ENCODE measurements around the gene NPAS2.

Gene NPAS2

DNA sequence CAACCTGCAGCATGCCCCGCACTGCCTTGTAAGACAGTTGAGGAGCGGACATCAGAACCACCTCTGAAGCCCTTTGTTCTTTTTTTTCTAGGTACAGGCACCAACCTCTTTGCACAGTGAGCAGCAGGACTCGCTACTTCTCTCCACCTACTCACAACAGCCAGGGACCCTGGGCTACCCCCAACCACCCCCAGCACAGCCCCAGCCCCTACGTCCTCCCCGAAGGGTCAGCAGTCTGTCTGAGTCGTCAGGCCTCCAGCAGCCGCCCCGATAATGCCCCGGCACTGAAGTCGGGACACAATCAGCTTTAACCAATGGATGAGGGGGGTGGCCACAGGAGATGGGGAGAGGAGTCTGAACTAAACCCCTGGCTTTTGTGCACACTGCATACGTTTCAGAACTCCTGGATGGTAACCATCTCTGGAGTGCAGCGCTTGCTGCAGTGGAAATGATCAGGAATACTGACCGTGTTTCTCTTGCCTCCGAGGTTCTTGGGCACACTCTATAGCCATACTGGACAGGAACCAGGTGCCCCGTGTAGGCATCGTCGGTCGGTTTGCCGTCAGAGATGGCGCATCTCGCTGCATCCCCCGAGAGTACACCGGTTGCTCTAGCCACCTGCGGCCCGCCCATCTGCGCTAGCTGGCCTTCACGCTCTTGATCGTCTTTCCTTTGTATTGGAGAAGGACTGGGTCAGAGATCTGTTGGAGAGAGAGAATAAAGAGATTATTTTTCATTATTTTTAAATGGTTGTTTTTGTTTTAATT lies 175.6 kb downstream of the NPAS2 start:
- DNase-seq, result no peak

DNA sequence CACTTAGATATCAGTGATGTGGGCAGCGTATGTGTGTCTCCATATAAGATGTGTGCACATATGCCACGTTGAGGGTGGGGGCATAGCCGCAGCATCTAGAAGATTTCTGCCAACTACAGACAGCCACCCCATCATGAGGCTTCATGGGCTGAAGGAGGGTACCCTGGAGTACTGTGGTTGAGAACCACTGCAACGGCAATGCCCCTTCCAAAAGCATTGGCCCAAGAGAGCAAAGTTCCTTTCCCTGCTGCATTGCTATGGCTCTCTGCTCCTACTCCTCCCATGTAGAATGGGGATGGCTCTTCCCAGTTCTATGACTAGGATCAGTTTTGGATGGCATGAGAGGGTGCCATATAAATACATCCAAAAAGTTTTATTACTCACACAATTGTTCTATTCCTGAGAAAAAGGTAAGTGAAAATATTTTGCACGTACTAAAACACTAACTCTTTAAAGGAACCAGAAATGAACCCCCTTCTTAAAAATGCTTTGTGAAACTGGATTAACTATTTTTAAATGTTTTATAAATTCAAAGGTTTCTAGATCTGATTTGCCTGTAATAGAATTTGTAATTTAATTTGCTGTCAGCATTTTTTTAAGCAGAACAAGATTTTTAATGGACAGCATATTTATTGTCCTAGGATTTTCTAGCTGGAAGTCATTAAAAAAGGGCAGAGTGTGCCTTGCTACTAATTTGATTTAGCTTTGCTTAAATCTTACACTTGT lies 177.7 kb downstream of the NPAS2 start:
- no peak for DNase-seq

DNA sequence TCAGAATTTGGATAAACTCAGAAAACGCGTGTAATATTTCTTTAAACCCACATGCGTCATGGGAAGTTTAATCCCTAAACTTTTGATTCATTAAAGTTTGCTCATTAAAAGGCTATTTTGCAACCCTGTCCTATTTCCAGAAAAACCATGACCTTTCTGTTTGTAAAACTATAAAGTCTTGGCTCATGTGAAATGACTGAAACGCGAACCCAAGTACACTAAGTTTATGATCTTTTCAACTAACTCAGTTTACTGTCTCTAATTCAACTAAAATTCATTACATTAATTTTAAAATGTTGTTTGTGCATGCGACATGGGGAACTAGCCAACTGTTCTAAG lies 178.3 kb downstream of the NPAS2 start:
- no peak for DNase-seq

DNA sequence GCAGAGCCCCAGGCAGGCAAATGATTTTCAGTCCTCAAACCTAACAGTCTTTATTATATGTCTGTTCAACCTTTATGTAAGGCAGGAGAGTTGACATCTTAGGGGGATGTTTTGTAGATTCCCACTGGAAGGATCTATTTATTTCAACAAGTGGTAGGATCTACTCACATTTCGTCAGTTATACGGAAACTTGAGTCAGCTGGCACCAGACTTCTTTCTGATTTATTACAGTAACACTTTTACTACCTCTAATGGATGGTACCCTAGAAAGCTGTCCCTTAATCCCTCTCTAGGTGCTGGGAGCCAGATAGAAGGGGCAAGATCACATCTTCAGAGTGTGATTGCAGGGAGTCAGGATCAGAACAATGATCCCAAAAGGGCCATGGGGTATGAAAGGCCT lies 180.1 kb downstream of the NPAS2 start:
- no peak for DNase-seq

DNA sequence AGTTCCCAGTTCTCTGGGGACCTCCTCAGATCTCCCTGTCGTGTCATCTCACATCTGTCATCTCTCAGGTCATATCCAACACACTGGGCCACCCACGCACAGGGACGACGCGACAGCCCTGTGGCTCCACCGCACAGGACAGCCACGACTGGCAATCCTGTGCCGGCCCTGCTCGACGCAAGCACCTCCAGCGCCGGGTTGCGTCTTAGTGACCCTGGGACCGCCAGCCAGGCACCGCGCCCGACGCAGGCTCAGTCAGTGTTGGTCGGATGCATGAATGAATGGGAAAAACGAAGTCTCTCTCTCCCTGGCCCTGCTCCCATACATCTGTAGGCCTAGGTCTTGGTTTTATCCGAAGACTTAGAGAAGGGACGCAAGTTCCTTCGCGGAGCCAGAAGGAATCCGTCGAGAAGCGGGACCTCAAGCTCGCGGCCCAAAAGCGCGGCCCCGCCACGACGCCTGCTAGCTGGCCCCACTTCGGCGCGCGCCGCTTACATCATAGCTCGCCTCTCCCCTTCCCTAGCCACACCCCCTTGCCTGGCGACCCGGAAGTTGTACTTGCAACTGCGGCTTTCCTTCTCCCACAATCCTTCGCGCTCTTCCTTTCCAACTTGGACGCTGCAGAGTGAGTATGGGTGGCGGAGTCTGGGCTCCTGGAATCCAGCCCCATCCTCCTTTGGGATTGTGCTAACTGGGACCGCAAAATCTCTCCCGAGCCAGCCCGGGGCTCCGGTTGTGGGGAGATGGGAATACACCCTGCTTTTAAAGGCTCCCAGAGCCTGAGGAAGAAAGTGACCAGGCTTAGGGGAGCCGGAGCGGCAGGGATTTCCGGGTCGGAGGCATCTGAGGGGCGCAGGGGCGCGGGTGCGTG lies 182.0 kb downstream of the NPAS2 start, which contains the start of gene RPL31:
TSS of gene RPL31 (plus strand) at position 599 of the 871 bp plus-strand sequence. CDS start 413 bp downstream, outside the sequence.
- DNase-seq, result peak; percentile 94

DNA sequence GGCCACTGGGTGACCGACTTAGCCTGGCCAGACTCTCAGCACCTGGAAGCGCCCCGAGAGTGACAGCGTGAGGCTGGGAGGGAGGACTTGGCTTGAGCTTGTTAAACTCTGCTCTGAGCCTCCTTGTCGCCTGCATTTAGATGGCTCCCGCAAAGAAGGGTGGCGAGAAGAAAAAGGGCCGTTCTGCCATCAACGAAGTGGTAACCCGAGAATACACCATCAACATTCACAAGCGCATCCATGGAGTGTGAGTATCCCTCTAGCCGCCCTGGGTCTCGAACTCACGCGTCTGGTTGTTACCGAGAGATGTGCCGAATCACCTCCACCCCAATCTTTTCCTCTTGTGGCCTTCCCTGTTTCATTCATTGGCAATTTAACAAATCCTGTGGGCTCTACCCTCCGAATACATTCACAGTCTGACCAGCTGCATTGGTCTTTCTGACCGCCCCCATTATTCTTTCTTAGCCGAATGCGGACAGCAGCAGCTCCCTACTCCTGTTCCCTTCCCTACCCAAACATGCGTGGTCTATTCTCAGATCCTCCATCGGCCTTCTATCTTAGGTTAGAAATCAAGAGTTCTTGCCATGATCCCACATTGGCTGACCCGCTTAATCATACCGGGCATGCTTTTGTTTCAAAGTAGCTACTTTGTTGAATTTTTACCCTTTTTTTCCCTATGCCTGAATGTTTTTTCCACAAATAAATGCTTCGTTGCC lies 182.8 kb downstream of the NPAS2 start:
- DNase-seq, result no peak

DNA sequence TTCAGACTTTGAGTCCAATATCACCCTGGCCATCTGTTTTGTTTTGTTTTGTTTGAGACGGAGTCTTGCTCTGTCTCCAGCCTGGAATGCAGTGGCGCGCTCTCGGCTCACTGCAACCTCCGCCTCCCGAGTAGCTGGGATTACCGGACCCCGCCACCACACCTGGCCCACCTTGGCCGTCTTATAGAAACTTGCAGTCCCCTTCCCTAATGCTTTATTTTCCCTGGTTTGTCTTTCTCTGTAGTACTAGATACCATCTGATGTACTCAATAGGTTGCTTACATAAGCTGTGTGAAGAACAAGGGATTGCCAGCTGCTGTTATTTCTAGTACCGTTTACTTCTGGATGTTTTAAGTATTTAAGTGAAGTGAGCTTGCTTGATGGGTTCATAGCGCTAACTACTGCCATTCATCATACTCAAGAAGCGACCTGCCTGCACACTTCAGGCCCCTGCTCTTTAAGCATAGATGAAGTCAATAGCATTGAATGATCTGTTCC lies 183.4 kb downstream of the NPAS2 start:
- no peak for DNase-seq

DNA sequence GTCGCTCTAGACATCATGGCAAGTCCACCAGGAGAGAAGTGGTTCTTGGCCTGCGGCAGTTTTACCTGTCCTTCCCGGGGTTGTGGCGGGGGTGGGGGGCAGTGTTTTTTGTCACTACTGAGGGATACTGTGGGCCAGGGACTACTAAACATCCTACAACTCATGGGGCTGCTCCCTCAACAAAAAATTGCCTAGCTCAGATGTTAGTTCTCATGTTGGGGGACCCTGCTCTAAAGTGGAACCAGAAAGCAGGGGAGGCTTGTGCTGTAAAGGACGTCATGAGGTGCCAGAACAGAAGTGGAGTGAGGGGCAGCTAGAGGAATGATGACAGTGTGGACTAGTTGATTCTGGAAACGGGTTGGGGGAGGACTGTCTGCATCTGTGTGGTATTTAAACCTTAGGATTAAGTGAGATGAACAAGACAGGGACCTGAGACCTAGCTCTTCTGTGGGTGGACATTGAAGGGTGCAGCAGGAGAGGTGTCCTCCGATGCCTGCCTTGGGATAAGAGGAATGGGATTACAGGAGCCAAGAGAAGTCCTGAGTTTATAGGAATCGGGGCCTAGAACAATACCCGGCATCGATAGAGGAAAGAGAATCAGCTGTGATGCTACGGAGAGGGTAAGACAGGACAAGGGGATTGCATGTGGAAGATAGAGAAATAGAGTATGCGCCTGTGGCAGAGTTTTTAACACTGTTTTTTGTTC lies 184.8 kb downstream of the NPAS2 start:
- DNase-seq, result no peak

DNA sequence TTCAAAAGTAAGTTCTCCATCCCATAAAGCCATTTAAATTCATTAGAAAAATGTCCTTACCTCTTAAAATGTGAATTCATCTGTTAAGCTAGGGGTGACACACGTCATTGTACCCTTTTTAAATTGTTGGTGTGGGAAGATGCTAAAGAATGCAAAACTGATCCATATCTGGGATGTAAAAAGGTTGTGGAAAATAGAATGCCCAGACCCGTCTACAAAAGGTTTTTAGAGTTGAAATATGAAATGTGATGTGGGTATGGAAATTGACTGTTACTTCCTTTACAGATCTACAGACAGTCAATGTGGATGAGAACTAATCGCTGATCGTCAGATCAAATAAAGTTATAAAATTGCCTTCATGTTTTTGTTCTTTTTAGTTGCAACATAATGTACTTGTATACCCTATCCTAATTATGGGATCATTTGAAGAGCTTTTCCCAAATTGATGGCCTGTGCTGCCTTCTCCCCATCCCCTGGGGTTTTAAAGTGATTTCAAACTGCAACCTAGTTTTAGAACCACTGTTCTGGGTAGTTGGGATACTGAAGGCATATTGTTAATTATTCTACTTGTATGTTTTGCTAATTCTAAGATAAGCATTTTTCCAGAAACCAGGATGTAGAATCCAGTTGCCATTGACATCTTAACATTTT lies 186.3 kb downstream of the NPAS2 start:
- DNase-seq, result no peak

DNA sequence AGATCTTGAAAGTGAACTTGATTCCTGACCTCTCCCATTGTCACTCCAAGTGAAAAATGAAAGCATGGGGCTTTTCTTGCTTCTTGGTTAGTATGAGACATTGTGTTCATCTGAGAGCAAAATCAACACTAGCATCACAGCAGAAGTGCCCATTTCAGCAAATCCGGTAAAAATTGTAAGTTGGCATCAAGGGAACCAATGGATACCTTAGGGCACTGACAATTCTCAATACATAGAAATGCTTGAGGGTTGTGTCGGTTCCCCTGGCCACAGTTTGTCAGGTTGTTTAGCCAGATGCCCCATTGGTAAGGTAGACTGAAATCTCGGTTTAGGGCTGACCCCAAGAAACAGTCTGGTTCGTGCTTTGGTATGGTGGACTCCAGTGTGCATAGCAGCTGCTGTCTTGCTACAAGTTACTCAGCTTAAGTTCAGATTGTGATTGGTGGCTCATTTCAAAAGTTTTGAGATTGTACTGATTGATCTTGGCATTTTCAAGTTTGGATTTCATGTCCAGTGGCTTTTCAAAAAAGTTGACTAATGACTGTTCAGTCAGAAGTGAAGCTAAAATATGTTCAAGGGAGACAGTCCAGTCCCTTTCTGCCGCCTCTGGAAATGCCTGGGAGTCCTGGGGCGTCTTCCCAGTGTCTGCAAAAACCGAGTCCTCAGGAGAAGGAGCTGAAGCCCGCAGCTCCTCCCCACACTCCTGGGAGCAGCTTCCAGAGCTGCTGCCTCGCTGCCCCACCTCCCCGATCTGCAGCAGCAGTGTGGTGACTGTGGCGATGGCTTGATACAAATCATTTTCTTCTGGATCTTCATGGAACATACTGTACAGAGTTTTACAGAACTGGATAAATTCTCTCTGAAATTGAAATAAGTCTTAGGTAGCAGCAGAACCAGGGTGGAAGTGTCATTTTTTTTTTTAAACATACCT lies 187.7 kb downstream of the NPAS2 start:
- no peak for DNase-seq

DNA sequence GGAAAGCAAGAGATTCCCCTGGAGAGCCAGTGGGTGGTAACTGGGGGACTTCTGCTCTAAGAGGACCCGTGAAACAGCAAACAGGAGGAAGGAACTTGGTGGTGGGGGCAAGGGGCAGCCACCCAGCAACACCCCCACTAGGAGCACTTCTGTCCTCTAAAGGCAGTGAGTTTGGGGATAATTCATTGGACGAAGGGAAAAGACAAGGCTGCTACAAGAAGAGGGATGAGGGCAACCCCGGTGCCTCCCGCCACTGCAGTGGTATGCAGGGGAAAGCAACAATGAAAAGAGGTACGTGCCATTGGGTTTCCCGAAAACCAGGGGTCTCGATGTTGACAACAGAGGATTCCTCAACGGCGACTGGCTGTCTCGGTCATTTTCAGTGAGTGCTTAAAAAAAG lies 191.2 kb downstream of the NPAS2 start:
- no peak for DNase-seq

DNA sequence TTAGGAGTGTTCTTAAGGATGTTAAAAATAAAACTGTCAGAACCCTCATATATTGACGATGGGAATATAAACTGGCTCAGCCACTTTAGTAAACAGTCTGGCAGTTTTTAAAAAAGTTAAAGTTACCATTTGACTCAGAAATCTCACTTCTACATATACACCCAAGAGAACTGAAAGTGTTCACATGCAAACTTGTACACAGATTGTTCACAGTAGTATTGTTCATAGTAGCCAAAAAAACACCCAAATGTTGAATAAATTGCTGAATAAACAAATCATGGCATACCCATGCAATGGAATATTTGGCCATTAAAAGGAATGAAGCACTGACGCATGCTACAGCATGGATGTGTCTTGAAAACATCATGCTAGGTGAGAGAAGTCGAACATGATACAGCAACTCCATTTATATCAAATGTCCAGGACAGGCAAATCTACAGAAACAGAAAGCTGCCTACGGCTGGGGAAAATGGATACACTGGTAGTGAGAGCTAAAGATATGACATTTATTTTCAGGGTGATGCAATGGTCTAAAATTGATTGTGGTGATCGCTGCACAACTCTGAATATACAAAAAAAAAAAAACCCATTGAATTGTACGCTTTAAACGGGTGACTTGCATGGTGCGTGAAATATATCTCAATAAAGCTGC lies 192.2 kb downstream of the NPAS2 start:
- no peak for DNase-seq

DNA sequence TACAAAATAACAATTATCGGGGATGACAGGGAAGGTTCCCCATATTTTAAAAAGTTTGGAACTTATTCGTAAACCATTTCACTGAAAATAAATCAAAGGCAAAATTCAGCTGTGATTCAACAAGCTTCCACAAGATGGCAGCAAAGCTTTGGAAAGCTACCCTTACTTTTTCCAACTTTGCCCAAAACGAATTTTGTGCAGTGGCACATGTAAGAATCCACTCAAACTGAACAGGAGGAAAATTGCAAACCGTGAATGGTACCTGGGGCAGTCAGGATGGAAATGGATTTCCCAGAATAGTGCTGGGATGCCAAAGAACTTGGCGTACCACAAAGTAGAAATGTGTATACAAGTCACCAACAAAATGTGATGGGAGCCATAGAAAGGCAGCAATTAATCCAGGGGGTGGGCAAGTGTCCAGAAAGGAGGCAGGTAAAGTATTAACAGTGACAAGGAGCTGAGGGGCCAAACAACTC lies 192.8 kb downstream of the NPAS2 start:
- DNase-seq, result no peak

DNA sequence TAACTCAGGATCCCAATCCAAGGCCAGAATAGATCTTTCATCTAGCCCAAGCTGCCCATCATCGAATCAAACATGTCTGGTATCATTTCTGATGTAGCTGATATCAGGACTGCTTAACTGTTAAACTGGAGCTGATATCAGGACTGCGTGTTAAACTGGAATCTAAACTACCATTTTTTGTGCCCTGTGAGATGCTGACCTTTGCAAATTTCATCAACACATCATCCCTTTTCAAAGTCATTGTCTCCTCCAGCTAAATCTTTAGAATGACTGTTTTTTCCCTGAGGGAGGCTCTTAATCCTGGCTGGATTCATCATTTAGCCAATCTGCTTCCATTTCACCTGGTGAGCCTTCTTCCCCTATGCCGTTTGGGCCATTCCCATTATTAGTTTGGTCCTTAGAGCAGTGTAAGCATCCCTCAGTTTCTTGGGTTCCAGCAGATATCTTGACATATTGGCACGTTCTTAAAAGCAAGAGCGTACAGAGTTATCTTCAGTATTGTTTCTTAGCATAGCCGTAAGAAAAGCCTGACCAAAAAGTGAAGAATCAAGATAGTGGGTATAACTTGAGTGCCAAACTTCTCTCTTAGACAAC lies 194.4 kb downstream of the NPAS2 start:
- DNase-seq, result no peak

DNA sequence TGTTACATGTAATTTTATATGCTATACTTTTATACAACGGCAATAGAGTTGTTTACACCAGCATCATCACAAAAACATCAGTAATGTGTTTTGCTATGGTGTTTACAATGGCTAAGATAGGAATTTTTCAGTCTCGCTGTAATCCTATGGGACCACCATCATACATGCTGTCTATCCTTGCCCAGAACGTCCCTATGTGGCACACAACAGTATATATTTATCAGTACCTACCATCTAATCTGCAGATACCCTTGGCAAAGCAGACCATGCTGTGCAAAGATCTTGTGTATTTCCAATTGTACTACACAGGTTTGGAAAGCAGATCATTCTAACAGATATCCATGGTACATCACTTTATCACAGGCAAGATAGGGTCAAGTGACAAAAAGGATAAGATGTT lies 197.4 kb downstream of the NPAS2 start:
- no peak for DNase-seq

DNA sequence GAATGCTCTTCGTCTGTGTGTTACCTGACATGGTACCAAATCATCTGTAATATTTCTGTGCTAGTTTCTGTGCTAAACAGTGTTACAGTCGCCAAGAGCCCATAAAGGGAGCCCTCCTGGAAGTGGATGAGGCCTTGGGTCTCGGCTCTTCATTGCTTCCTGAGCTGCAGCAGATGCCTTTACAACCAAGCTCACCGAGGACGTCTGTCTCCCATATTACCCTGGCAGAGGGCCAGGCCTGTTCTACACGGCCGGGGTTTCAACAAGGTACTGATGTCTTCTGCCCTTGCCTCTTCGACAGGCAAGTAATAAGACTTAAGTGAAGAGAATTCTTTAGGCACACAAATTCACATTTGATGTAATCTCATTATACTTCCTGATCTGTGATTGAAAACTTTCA lies 199.0 kb downstream of the NPAS2 start:
- DNase-seq, result no peak

DNA sequence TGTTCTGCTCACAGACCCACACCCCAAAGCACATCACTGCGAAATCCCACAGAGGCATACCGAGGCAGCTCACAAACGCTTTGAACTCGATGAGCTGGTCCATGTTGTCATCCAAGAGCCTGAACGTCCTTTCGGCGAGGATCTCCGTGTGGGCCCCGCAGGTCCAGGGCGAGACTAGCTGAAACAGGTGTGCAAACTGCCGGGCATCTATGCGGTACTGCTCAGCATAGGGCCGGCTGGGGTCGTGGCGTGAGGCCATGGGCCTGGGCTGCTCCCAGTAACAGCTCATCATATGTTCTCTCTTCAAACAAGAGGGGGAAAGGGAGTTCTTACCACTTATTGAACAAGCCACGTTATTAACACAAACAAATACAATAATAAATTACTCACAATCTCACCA lies 202.3 kb downstream of the NPAS2 start:
- no peak for DNase-seq

DNA sequence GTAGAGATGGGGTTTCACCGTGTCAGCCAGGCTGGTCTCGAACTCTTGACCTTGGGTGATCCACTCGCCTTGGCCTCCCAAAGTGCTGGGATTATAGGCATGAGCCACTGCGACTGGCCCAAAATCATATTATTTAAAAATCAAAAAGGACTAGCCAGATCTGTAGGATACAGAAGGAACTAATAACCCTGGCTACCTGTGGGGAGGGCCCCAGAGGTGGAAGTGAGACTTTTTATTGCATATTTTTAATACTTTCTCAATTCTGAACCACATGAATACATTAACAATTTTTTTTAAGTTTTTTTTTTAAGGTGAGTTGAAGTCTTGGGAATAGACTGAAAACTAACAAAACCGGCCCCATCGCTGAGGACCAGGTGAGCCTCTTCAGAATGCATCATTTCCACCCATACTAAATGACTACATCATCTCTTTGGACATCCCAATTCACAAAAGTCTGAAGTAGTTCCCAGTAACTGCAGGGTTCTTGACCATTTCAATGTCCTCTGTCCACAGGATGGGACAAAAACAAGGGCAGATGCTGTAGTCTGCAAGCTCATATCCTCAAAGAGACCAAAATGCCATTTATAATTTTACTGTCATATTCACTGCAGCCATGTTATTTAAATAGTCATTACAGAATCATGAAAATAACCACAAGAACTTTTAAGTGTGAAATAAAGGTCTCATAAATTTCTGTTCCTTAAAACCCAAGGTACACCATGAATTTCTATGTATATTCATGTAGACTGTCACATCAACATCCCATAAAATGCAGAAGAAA lies 203.6 kb downstream of the NPAS2 start:
- no peak for DNase-seq
